HUES48 (cell line): ENCODE results near the gene ADARB2.

Experiments used
- H3K27ac ChIP-seq: one replicate; pipeline ENCODE4 v1.7.0; 2013; ENCODE audit warnings: low read depth, low read length, inconsistent platforms
- H3K27me3 ChIP-seq: 2 replicates; pipeline ENCODE4 v1.6.1; 2013; ENCODE audit warnings: mild to moderate bottlenecking, low read length; ENCODE audit not compliant: control insufficient read depth, insufficient read depth
- H3K36me3 ChIP-seq: 2 replicates; pipeline ENCODE4 v1.6.1; 2013; ENCODE audit warnings: low read length; ENCODE audit not compliant: control insufficient read depth, insufficient read depth
- H3K4me1 ChIP-seq: 2 replicates; pipeline ENCODE4 v1.6.1; 2013; ENCODE audit warnings: mild to moderate bottlenecking, low read length; ENCODE audit not compliant: control insufficient read depth, insufficient read depth
- H3K4me3 ChIP-seq: 2 replicates; pipeline ENCODE4 v1.5.1; 2013; ENCODE audit warnings: mild to moderate bottlenecking, low read depth, low read length
- H3K9ac ChIP-seq: 2 replicates; pipeline ENCODE4 v1.6.1; 2013; ENCODE audit warnings: mild to moderate bottlenecking, low read depth, low read length, moderate library complexity
- H3K9me3 ChIP-seq: 2 replicates; pipeline ENCODE4 v1.6.1; 2013; ENCODE audit warnings: low read length; ENCODE audit not compliant: control insufficient read depth, insufficient read depth

ADARB2 gene

DNA sequence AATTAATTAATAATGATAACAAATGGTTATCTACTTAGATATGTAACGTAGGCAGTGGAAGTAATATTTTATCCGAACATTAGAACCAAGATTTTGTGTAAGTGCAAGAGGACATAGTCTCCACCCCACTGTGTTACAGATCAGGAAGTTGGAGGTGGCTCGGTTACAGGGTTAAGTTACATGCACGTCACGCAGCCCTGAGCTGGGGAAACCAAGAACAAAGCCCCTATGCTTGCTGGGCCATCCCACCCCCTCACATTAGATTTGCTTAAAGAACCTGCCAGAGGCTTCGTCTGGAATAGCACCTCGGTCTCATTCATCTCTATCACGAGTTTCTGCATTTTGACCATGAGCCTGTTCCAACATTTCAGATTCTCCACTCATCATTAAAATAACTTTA is 214.1 kb downstream of the ADARB2 start:
- H3K4me3 ChIP-seq, result no peak overlapping the region

GRCh38 chr10:1522237-1522636 is 215.1 kb downstream of the ADARB2 start:
- H3K36me3 ChIP-seq, result no peaks in the 10 kb centered on the region
- no peaks in the 10 kb centered on the region for H3K27me3 ChIP-seq
- H3K4me1 ChIP-seq, result peaks cover 20% of the 10 kb centered on the region
- H3K9ac ChIP-seq, result no peak overlapping the region
- H3K27ac ChIP-seq, result no peak overlapping the region
- H3K9me3 ChIP-seq, result no peaks in the 10 kb centered on the region
- no peak overlapping the region for H3K4me3 ChIP-seq

More for the DNA sequence above, 214.1 kb downstream of the ADARB2 start:
- no peak overlapping the region for H3K27ac ChIP-seq
- peaks cover 20% of the 10 kb centered on the region for H3K4me1 ChIP-seq
- no peaks in the 10 kb centered on the region for H3K9me3 ChIP-seq
- H3K36me3 ChIP-seq, result no peaks in the 10 kb centered on the region
- H3K9ac ChIP-seq, result no peak overlapping the region
- no peaks in the 10 kb centered on the region for H3K27me3 ChIP-seq

DNA sequence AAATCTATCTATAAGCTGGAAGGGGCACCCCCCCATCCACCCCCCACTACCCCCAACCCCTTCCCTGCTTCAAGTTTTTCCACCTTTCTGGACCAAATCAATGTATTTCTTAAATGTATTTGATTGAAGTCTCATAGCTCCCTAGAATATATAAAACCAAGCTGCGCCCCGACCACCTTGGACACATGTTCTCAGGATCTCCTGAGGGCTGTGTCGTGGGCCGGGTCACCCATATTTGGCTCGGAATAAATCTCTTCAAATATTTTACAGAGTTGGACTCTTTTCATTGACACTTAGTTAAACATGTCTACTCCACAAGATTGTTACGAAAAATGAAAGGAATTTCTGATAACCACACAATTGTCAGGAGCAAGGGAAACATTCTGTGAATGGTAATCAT is 215.6 kb downstream of the ADARB2 start:
- H3K27ac ChIP-seq, result no peak overlapping the region
- H3K36me3 ChIP-seq, result no peaks in the 10 kb centered on the region
- no peaks in the 10 kb centered on the region for H3K9me3 ChIP-seq
- no peaks in the 10 kb centered on the region for H3K27me3 ChIP-seq
- H3K4me3 ChIP-seq, result no peak overlapping the region
- H3K4me1 ChIP-seq, result peaks cover 20% of the 10 kb centered on the region
- no peak overlapping the region for H3K9ac ChIP-seq

- no peak overlapping the region for H3K4me3 ChIP-seq
- peaks cover 20% of the 10 kb centered on the region for H3K4me1 ChIP-seq
- H3K27me3 ChIP-seq, result no peaks in the 10 kb centered on the region
- H3K36me3 ChIP-seq, result no peaks in the 10 kb centered on the region
- no peaks in the 10 kb centered on the region for H3K9me3 ChIP-seq
- H3K9ac ChIP-seq, result no peak overlapping the region
- H3K27ac ChIP-seq, result no peak overlapping the region
These were observed 216.3 kb downstream of the ADARB2 start for GRCh38 chr10:1520909-1521565.

DNA sequence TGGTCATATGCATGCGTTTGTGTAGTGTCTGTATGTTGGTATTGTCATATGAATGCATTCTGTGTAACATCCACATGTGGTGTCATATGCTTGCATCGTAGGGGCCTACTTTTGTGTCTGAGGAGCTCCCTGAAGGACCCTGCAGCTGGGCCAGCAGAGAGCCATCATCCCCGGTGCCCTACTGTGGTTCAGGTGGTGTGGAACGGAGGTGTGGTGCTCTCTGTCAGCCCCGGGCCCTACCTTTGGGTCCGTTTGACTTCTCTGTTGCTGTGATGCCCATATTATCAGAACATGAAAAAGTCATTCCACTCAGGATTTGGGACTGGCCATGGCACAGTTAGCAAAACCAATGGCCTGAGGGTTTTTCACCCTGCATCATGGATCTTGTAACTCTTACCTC is 217.9 kb downstream of the ADARB2 start:
- H3K9ac ChIP-seq, result no peak overlapping the region
- H3K36me3 ChIP-seq, result no peaks in the 10 kb centered on the region
- no peaks in the 10 kb centered on the region for H3K27me3 ChIP-seq
- no peaks in the 10 kb centered on the region for H3K9me3 ChIP-seq
- no peak overlapping the region for H3K27ac ChIP-seq
- H3K4me3 ChIP-seq, result no peak overlapping the region
- peaks cover 20% of the 10 kb centered on the region for H3K4me1 ChIP-seq

GRCh38 chr10:1517684-1518083 is 219.6 kb downstream of the ADARB2 start:
- Histone ChIP-seq H3K27me3 (no peaks in the 10 kb centered on the region), H3K4me3 (no peak overlapping the region), H3K4me1 (peaks cover 15% of the 10 kb centered on the region), H3K27ac (no peak overlapping the region), H3K9me3 (no peaks in the 10 kb centered on the region), H3K9ac (no peak overlapping the region), H3K36me3 (no peaks in the 10 kb centered on the region)

DNA sequence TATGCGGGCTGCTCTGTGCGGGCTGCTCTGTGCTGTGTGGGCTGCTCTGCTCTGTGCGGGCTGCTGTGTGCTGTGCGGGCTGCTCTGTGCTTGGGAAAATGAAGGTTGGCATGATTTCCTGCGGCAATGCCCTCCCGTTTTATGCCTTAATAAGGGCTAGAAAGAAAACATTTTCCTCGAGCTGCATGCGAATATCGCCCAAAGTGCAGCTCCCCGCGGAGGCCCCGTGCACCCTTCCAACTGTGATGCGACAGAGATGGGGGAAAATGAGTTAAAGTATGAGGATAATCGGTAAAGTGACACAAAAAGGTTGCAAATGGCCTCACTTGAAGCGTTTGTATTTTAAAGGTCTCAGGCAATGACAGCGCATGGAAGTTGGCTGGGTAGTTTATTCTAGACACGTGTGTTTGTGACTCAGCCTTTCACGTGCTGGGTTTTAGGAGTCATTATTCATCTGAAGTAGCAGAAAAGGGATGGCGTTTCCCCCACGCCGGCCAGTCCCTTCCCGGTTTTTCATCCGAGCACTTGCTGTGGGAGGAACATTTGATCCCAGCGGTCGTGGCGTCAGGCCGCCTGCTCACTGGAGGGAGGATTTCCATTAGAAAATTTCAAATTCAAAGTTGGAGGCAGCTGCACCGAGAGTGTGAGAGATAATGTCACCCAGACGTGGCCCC is 220.7 kb downstream of the ADARB2 start:
- Histone ChIP-seq H3K27me3 (no peaks in the 10 kb centered on the region), H3K9ac (no peak overlapping the region), H3K27ac (no peak overlapping the region), H3K9me3 (no peaks in the 10 kb centered on the region), H3K4me1 (peaks cover 5% of the 10 kb centered on the region; the same call in 1 of the 2 replicates), H3K36me3 (no peaks in the 10 kb centered on the region), H3K4me3 (no peak overlapping the region)

DNA sequence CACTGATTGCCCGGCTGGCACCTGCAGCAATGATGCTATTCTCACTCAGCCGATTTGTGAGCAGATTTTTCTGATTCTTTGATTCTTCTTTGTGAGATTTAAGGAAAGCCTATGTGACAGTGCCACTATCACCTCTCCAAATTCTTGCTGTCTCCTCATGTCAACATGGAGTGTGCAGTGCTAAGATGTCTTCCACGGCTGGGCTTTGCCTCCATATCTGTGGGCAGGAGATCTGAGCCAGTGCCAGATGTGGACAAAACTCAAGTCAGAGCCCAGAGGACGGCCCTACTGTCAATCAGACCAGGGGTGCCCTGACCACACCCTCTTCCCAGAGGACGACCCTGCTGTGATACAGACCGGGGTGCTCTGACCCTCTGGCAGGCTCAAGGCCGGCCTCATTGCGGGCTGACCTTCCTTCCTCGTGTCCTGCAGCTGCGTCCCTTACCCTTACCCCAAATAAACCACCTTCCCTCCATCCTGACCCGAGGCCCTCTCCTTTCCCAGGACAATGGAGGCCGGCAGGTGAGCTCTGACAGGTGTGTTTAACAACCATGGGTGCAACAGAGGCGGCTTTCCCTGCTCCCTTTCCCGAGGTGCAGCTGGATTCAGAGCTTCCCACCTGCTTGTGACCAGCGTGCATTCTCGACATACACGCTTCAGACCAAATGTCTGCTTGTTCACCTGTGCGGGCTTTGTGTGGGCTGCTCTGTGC is 221.4 kb downstream of the ADARB2 start:
- H3K9me3 ChIP-seq, result no peaks in the 10 kb centered on the region
- no peaks in the 10 kb centered on the region for H3K27me3 ChIP-seq
- H3K27ac ChIP-seq, result no peak overlapping the region
- H3K9ac ChIP-seq, result no peak overlapping the region
- H3K36me3 ChIP-seq, result no peaks in the 10 kb centered on the region
- H3K4me3 ChIP-seq, result no peak overlapping the region
- H3K4me1 ChIP-seq, result no peaks in the 10 kb centered on the region

DNA sequence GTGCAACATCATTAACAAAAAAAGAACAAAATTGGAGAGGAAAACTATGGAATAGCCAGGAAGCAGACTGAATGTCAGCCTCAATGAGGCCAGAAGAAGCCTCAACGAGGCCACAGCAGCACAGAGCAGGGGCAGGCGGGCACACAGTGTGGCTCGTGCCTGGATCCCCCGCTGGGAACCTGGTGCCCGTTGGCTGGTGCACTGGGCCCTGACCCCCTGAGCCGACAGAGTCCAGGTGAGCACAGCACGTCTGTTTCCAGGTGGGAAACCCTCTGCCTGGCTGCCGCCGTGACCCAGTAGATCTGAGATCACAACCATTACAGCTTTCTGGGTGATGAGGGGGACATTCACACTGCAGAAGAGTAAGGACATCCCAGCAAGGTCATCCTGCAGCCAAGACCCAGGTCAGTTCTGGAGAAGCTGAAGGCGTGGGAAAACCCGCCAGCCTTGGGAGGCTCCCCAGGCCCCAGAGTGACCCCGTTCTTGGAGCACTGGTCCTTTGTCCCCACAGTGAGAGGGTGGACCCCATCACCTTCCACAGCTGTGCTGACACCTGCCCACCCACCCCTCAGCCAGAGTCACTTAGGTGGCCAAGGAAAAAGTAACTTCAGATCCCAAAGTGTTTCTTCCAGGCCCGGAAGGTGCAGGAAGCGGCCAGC is 222.1 kb downstream of the ADARB2 start:
- Histone ChIP-seq H3K27ac (no peak overlapping the region), H3K9ac (no peak overlapping the region), H3K27me3 (no peaks in the 10 kb centered on the region), H3K4me1 (no peaks in the 10 kb centered on the region), H3K9me3 (no peaks in the 10 kb centered on the region), H3K4me3 (no peak overlapping the region), H3K36me3 (no peaks in the 10 kb centered on the region)

DNA sequence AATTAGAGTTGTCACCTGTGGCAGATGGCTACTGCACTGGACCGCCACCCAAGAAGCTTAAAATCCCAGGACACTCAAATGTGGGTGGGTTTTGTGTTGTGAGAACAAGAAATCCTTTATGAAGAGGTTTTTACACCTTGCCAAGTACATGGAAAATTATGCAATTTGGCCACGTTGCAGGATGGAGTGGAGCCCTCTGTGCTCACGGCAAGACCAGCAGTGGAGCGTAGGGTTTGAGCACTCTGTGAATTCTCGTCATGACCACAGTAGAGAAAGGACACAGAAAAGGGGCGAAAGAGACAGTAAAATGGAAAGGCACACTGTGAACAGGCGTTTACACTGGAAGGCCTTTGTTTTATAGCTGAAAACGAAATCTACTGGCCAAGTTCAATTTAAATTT is 222.6 kb downstream of the ADARB2 start:
- Histone ChIP-seq H3K4me3 (no peak overlapping the region), H3K27me3 (no peaks in the 10 kb centered on the region), H3K36me3 (no peaks in the 10 kb centered on the region), H3K4me1 (no peaks in the 10 kb centered on the region), H3K9me3 (no peaks in the 10 kb centered on the region), H3K9ac (no peak overlapping the region), H3K27ac (no peak overlapping the region)

DNA sequence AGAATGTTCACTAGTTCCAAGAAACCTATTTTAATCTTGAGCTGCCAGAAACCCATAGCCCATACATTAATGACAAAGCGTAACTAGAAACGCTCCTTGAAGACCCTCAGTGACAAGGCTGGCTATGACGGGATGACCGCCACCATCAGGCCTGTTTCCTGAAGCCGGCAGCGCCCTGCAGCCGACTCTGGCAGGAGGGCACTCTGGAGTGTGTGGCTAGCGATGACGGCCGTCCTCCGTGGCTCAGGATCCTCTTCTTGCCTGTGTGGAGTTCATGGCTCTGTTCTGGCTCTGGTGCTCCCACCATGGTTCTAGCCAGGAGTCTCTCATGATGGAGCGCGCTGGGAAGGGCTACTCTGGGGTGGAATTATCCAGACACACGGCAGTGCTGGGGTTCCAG is 224.1 kb downstream of the ADARB2 start:
- H3K9ac ChIP-seq, result no peak overlapping the region
- no peak overlapping the region for H3K27ac ChIP-seq
- no peaks in the 10 kb centered on the region for H3K36me3 ChIP-seq
- no peak overlapping the region for H3K4me3 ChIP-seq
- no peaks in the 10 kb centered on the region for H3K4me1 ChIP-seq
- no peaks in the 10 kb centered on the region for H3K27me3 ChIP-seq
- no peaks in the 10 kb centered on the region for H3K9me3 ChIP-seq
